ENCODE measurements around the gene DUS1L.

The DUS1L gene

DNA sequence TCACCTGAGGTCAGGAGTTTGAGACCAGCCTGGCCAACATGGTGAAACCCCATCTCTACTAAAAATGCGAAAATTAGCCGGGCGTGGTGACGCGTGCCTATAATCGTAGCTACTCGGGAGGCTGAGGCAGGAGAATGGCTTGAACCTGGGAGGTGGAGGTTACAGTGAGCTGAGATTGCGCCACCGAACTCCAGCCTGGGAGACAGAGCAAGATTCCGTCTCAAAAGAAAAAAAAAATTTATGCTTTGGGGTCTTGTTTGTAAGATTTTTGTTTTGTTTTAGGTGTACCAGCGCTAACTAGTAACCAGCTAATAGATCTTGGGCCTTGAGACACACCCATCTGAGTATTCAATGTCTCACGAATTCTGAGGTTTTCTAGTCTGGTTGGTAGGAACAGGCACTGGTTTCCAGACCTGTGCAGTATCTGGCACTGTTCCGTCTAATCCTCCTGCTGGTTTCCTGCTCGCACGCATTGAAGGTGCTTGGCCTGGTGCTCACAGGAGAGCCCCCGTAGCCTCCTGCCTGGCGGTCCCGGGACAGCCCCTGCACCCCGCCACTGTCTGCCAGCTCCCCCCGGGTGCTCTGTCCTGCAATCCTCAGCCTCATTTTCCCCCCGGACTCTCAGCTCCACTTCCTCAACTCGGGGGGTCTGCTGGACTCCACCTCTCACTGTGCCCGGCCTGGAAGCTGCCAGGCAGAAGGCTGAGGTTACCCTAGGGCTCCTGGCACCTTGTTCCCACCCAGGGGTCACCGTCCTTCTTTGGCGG, 10.6 kb upstream of the DUS1L start:
- no peak for DNase-seq

DNA sequence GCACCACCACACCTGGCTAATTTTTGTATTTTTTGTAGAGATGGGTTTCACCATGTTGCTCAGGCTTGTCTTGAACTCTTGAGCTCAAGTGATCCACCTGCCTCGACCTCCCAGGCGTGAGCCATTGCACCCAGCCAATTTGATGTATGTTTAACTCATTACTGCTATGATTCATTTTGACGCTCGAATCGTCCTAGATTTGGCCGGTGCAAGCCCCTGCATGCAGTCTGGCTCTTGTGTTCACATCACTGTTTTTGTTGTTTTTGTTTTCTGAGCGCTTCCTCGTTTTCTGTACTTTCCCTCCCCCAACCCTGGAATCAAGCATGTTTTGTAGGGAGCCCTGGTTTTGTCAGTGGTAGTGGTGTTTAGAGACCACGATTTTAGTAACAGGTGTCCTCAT, 7.8 kb upstream of the DUS1L start:
- no peak for DNase-seq

DNA sequence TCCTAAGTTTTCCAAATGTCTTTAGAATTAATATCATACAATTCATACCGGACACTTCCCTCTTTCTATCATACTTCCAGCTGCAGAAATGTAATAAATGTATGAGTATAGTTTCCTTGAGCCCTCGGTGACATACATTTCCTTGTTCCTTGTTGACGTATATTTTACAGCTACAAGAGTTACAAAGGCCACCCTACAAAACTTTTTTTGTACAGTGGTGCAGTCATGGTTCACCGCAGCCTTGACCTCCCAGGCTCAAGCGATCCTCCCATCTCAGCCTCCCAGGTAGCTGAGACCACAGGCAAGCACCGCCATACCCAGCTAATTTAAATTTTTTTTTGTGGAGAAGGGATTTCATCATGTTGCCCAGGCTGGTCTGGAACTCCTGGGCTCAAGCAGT, 7.2 kb upstream of the DUS1L start:
- DNase-seq: no peak

DNA sequence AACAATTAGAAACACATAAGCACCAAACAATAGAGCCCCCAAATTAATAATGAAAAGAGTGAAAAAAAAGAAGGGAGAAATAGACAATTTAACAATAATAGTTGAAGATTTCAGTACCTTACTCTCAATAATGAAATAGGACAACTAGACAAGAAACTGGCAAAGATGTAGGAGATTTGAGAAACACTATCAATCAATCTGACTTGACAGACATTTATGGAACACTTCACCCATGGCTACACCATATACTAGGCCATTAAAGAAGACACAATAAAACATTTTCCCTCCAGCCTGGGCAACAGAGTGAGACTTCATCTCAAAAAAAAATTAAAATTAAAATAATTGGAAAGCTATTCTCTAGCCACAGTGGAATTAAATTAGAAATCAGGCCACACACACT, 5.0 kb upstream of the DUS1L start:
- DNase-seq: no peak

DNA sequence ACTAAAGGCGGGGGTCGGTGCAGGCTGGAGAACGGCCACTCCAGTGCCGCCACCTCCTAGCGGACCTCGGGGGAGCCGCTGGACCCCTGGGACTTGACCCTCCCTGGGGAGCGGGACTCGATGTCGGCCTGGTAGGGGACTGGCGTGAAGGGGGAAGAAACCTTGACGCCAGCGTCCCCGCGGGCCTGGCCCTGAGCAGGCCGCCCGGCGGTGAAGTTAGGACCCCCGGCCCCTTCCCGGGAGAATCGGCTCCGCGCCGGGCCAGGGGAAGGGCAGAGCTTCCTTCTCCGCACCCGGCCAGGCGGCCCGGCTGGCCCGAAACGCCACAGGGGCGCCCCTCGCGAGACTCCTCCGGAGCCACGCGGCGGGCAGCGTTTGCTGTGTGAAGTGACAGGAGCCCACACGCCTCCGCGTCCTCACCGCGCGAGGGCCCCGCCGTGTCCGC, 389 bp downstream of the DUS1L start:
- DNase-seq: no peak

DNA sequence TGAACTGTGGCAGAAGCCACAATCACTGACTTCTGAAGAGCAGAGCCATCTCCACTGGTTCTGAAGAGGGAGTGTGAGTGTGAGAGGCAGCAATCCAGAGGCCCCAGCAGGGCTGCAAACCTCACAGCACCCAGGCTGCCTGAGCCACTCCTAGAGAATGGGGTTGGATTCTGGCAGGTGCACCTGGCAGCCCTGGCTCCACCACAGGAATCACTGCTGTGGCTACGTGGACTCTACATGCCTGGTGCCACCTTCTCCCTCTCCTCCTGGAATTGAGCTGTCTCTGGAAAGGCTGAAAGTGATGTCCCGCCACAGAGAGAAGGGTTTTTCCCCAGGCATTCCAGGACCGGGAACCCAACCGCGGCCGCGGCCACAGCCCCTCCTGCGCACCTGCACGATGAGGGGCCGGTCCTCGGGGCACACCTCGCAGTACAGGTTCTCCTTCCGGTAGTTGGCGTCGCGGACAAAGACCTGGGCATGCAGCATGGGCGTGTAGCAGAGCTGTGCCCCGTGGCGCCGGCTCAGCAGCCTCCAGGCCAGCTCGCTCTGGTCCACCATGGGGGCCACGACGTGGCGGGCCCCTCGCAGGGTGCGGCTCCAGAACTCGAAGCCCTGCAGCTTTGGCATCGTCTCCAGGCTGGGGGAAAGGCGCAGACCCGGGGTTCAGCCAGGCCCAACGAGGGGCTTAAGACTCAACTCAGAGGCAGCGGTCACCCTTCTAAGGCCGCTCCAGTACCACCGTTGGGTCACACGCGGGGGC, 991 bp downstream of the DUS1L start:
- DNase-seq: no peak

DNA sequence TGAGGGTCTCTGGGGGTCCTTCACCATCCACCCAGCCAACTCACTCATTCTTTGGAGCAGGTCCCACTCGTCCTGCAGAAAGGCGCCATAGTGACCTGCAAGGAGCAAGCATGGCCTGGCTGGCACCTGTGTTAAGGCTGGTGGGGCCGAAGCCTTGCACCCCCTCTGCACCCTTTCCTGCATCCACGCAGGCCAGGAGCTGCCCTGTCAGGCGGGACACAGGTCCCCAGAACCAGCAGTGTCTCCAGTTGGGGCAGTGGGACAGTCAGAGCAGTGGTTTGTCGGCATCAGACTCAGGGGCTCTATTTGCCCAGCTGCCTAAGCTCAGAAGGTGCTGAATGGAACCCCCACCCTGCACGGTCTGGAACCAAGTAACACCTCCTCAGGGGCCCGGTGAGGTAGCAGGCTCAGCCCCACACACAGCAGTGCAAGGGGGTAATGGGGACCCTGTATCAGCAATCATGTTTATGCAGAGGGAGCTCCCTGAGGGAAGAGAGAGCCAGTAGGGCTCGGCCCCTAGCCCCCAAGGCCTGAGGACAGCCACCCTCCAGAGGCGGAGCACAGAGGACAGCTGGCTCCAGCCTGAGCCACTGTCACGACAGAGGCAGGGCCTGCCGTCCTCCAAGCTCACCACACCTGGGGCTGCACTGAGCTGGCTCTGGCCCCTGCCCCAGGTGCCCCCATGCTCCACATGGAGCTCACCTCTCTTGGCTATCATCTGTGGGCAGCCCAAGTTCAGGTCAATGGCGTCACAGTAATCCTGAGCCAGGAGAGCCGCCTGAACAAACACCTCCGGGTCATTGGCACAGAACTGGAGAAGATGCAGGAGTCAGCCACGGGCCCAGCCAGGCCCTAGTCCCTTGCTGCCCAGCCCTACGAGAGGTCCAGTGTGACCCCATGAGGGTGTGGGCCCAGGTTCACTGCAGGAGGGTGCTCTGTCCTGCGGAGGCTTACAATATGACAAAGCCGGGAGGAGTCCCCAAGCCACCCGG, 1.9 kb downstream of the DUS1L start:
- no peak for DNase-seq

DNA sequence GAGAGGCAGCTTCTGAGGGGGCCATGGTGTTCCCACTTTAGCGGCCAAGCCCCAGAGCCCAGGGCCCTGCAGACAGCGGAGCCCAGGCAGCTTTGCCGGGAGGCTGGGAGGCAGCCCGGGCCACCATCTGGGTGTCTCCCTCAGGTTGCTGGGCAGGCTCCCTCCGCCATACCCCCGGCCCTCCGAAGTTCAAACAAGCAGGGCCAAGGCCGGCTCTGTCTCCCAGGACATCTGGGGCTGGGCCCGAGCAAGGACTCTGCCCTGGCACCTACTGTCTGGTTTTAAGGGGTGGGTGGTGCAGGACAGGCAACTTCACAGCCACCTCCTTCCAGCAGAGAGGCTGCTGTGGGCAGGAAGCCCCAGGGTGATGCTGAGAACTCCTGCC, 2.6 kb downstream of the DUS1L start:
- DNase-seq: no peak

DNA sequence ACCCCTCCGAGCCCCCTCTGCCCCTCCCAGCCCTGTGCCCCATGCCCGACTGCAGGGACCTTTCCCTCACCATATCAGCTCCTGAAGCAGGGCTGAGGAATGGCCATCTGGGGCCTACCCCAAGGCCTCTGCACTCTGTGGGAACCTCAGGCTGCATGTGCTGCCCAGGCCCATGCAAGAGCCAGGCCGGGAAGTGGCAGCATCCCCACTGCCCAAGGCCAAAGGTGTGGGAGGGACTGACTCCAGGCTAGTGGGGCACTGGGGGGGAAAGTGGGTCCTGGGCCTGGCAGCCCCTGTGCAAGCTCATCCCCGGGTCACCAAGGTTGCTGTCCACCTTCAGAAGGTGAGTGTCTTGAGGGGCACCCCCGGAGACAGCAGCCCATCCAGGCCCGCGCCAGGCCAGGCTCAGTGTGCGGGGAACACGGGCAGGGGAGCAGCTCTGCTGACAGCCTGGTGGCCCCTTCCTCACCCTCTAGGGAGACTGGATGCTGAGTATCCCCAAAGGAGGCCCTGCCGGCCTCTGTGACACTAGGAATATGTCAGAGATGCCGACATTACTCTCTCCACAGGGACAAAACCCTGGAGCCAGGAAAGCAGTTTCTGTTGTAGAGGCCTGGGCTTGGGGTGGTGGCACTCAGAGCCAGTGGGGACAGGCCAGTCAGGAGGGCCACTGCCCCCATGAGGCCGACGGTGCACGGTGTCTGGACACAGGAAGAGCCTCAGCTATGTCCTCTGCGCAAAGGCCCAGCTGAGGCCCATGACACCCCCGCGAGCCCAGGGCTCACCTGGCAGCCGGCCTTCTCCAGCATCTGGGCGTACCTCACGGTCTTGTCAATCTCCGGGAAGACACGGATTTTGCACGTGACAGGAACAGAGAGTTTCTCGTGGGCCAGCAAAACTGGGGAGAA, 3.3 kb downstream of the DUS1L start:
- no peak for DNase-seq

DNA sequence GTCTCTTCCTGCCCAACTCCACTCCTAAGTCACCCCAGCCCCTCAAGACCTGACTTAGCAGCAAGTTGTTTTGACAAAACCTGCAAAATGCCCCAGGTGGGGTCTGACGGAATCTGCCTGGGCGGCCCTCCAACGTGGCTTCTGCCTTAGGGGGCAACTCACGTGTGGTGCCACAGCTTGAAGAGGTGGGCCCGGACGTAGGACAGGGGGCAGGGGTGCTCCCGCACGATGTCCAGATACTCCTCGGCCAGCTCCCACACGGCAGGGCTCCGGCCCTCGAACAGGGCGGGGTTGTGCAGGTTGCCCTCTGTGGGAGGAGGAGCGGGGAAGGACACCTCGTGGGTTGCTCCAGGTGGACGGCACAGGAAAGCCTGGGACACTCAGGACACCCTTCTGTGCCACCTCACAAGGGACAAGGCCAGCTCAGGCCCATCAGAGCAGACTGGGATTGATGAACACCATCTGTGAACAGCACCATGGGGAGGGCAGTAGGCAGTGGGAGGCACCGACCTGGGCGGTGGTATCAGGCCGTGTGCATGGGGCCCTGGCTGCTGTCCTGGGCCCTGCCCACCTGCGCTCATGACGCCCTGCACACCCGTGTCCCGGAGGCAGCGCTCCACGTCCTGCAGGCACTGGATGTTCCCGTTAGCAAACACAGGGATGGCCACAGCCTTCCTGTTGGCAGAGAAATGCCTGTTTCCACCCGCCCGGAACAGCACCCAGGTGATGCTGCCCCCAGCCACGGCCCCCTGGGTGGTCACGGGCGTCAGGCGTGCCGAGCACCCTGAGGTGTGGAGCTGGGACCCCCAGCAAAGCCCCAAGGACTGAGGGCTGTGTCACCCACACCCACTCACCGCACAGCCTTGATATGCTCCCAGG, 4.3 kb downstream of the DUS1L start:
- DNase-seq: no peak

DNA sequence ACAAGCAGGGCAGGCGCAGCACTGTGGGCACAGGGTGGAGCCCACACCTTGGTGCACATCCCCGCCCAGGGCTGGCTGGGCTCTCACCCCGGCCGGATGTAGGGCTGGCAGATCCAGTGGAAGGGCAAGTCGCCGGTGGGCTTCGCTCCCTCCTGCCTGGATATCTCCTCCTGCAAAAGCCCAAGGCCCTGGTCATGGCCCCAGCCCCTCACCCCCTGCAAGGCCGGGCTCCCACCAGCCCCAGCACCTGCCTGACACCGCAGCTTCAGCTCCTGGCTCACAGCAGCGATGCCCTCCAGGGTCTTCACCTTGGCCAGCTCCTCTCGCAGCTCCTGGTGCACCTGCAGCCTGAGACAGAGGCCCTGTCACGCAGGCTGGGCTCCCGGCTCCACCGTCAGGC, 5.0 kb downstream of the DUS1L start:
- DNase-seq: no peak

DNA sequence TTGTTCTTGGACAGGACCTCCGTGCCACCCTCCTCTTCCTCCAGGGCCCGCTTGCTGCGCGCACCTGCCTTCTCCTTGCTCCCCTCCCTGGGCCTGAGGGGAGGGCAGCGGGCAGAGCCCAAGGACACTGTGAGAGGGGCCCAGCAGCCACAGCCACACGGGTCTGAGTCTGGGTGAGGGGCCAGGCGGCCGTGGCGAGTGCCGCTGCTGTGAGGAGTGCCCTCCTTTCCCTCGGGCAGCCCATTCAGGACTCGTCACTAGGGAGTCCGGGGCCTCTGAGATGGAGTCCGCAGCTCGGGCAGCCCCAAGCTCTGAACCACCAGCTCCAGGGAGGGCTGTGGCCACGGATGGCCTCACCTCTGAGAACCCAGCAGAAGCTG, 5.6 kb downstream of the DUS1L start:
- DNase-seq: no peak

DNA sequence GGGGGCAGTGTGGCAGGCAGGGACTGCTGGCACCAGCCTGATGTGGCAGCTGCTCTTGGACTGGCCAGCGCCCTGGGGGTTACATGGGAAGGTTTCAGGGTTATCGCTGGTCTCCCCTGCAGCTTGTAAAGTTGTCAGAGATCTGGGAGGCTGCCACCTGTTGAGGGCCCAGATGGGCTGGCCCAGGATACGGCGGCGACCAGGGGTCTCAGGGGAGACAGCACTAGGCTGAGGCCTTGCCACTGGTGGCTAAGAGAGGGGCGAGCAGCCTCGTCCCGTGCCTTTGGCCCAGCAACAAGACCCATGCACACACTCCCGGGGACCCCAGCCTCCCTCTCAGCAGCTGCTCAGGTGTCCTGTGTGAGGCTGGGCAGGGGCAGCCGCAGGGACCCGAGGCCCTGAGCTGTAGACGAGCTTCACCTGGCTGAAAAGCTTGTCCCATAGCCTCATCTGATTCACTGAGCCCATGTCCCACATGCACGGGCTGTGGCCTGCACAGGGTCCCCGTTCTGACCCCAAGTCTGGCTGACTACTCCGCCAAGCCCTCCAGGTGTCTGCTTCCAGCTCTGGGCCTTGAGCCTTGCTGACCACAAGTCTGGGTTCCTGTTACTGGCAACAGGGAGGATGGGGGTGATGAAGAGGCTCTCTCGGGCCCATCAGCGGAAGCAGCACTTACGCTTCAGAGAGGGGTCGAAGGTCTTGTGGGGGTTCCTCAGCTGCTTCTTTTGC, 6.2 kb downstream of the DUS1L start:
- DNase-seq: no peak

DNA sequence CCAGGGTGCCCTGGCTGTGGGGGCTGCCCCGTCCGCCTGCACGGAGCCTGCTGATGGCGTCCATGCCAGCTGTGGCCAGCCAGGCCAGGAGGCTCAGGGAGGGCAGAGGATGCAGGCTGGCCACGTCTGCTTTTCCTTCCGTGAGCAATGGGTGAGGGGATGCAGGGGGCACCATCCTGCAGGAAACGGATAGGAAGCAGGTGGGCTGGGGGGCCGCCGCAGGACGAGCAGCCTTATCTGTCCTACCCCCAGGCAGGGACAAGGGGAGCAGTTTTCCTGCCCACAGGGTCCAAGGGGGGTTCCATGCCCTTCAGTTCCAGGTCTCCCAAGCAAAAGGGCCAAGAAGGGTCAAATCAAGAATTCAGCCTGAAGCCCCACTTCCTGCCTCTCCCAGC, 6.8 kb downstream of the DUS1L start:
- DNase-seq: no peak

DNA sequence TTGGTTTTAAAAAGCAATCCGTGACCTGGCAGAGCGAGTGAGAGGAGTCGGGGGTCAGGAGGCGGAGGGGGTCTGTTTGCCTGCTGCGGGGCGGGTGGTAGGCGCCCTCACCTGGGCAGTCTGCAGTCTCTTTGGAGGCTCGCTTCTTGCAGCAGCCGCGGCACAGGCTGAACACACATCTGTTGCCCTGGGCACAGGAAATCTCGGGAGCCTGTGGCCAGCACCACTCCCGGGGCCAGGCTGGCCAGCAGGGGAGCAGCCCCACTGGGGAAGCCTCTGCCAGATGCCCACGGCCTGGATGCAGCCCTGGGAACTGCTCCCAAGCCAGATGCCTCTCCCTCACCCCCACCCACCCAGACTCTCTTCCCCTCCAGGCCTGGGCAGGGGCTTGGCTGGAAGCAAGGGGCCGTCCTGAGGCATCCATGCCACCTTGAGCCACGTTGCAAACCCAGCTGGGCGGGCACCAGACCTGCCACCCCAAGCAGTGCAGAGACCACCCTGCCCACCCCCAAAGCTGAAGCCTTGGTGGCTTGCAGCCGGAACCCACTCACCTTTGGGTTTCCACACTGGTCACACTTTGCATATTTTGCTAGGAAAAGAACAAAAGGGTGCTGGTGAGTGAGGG, 7.3 kb downstream of the DUS1L start:
- no peak for DNase-seq

DNA sequence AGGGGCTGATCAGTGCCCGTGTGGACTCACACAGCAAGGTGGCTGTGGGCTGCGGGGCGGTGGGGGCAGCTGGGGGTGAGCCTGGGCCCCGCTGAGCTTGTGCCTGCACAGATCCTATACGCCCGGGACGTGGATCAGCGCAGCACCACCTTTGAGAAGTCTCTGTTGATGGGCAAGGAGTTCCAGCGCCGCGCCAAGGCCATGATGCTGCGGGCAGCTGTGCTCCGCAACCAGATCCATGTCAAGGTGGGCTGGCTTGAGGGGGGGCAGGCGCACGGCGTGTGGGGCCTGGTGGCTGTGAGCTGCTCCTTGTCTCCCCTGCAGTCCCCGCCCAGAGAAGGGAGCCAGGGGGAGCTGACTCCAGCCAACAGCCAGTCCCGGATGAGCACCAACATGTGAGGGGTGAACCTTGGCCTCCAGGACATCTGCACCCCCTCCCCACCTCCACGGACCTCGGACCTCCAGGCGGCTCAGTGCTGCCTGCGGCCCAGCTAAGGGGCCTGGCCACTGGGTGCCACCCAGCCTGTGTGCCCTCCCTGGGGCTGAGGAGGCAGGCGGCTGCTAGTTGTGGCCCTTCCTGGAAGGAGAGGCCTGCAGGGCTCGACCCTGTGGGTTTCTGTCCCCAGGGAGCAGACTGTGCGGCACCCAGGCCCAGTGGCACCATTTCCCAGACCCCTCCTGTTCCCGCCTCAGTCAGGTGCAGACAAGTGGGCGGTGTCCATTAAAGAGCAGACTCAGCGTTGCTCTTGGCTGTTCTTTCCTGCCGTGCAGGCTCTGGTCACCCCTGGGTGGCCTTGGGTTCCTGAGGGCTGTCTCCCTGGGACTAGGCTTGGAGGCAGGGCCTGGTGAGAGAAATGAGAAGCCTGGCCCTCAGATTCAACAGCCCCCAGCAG, 8.6 kb downstream of the DUS1L start:
- no peak for DNase-seq

DNA sequence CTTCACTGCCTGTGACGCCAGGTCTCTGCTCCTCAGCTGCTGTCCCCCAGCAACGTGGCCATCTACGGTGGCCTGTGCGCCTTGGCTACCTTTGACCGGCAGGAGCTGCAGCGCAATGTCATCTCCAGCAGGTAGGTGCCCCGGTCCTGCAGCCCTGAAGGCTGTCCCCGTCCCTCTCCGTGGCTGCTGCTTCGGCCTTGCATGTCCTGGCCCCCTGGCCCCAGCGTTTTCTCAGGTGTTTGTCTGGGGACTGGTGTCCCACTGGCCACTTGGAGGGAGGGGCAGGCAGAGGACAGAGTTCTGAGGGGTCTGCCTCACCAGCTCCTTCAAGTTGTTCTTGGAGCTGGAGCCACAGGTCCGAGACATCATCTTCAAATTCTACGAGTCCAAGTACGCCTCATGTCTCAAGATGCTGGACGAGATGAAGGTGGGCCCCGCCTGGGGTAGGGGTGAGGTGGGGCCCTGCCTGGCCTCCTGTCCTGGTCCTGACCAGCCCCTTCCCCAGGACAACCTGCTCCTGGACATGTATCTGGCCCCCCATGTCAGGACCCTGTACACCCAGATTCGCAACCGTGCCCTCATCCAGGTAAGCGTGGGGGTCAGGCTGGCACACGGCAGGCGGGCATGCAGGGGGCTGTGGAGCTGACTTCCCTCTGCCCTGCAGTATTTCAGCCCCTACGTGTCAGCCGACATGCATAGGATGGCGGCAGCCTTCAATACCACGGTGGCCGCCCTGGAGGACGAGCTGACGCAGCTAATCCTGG, 9.5 kb downstream of the DUS1L start:
- DNase-seq: no peak
